PC-9 (cell line): Measurements from ENCODE around the gene SLC25A26. TPM values are rescaled to one million over a fixed set of nuclear protein-coding genes. Genes with fewer than 3 reads are reported as not detected.

Experiments used
- BruUV-seq: library from RNA; stranded (reverse); fragments of 400-500 nt; replicated peaks from 2 replicates; lab custom pipeline; 2021; lab: Mats Ljungman, UMichigan
- CTCF ChIA-PET: fragments of 300-600 bp; sonication (Branson Sonifier 250); formaldehyde crosslinking; loops from one replicate; lab custom pipeline; 2022; ENCODE audit warnings: antibody characterized with exemption; lab: Charles Lee
- POLR2A ChIA-PET: fragments of 300-600 bp; sonication (Branson Sonifier 250); formaldehyde crosslinking; loops from one replicate; lab custom pipeline; 2022; ENCODE audit warnings: antibody characterized with exemption; ENCODE audit not compliant: unreplicated experiment; lab: Charles Lee
- DNase-seq, 2 experiments: peaks; one replicate each; pipeline versions ENCODE4 v3.0.0 to v3.0.0-alpha.2; 2015 to 2022; ENCODE audit warnings: mixed read lengths in 1 of 2
- H2AFZ ChIP-seq: fragments of 200-600 bp; sonication (generic); 2 replicates; pipeline ENCODE4 v1.8.1; 2017; ENCODE audit warnings: antibody characterized with exemption
- H3F3A ChIP-seq: fragments of 200-600 bp; sonication (generic); 2 replicates; pipeline ENCODE4 v1.8.1; 2017; ENCODE audit warnings: antibody characterized with exemption, mild to moderate bottlenecking, low read depth; ENCODE audit not compliant: insufficient read depth
- H3K27ac ChIP-seq: fragments of 200-600 bp; sonication (generic); 2 replicates; pipeline ENCODE4 v1.6.1; 2016; ENCODE audit warnings: mixed run types
- H3K27me3 ChIP-seq: fragments of 200-600 bp; sonication (generic); 2 replicates; pipeline ENCODE4 v1.6.1; 2016; ENCODE audit warnings: low read depth, mixed run types; ENCODE audit not compliant: insufficient read depth
- H3K36me3 ChIP-seq: fragments of 200-600 bp; sonication (generic); 2 replicates; pipeline ENCODE4 v1.6.1; 2016; ENCODE audit warnings: low read depth, mixed run types
- H3K4me1 ChIP-seq: fragments of 200-600 bp; sonication (generic); replicated peaks from 2 replicates; pipeline ENCODE4 v1.6.1; 2016; ENCODE audit warnings: mixed run types; ENCODE audit not compliant: insufficient read depth
- H3K4me2 ChIP-seq: fragments of 200-600 bp; sonication (generic); 2 replicates; pipeline ENCODE4 v1.6.1; 2017; ENCODE audit warnings: mixed run types
- H3K4me3 ChIP-seq: fragments of 200-600 bp; sonication (generic); 2 replicates; pipeline ENCODE4 v1.6.1; 2016; ENCODE audit warnings: mixed run types
- H3K79me2 ChIP-seq: fragments of 200-600 bp; sonication (generic); 2 replicates; pipeline ENCODE4 v1.6.1; 2017; ENCODE audit warnings: low read depth, mixed run types
- H3K9me2 ChIP-seq: fragments of 200-600 bp; sonication (generic); 2 replicates; pipeline ENCODE4 v1.8.1; 2017; ENCODE audit warnings: mild to moderate bottlenecking; ENCODE audit not compliant: insufficient read depth
- H3K9me3 ChIP-seq: fragments of 200-600 bp; sonication (generic); 2 replicates; pipeline ENCODE4 v1.8.1; 2016; ENCODE audit warnings: low read depth; ENCODE audit not compliant: insufficient read depth
- H4K20me1 ChIP-seq: fragments of 200-600 bp; sonication (generic); 2 replicates; pipeline ENCODE4 v1.8.1; 2017; ENCODE audit not compliant: insufficient read depth
- EZH2 ChIP-seq: fragments of 200-600 bp; sonication (generic); IDR thresholded peaks from 2 replicates; pipeline ENCODE4 v1.8.0; 2017; ENCODE audit warnings: antibody characterized with exemption, low read depth
- intact Hi-C: fragments of 100-400 bp; cut with micrococcal nuclease; formaldehyde crosslinking; loops from one replicate; pipeline ENCODE4 v1.10.0; 2022; ENCODE audit not compliant: unreplicated experiment
- total RNA-seq: library from RNA; stranded (reverse); gene quantifications from 2 replicates; pipeline ENCODE4 v1.2.3, GENCODE V29; 2021
- TF ChIP-seq, protein P1 (sequence below): fragments of 200-600 bp; sonication (generic); conservative IDR thresholded peaks from 2 replicates; pipeline ENCODE4 v1.6.1; 2017; ENCODE audit warnings: mixed run types, antibody characterized with exemption, mild to moderate bottlenecking, moderate library complexity

SLC25A26 gene
- total RNA-seq, 1 experiment from 2014 or later: 20.8 TPM

DNA sequence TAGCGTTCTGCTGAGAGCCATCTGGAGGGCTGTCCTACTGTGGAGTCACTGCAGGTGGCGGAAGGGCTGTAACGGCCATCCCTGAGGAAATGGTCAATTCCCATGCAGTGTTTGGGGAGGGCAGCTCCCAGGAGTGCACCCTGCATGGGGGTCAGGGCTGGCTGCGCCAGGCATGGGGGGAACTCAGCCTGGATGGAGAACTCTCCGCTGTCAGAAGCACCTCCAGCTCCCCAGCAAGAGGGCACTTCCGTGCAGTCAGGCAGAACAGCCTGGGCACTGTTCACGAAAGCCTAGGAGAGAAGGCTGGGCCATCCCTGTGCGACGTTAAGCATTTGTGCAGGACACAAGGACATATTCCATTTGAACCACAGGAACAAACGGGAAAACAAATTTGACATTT lies 174.8 kb downstream of the SLC25A26 start:
- no TSS peak for BruUV-seq

DNA sequence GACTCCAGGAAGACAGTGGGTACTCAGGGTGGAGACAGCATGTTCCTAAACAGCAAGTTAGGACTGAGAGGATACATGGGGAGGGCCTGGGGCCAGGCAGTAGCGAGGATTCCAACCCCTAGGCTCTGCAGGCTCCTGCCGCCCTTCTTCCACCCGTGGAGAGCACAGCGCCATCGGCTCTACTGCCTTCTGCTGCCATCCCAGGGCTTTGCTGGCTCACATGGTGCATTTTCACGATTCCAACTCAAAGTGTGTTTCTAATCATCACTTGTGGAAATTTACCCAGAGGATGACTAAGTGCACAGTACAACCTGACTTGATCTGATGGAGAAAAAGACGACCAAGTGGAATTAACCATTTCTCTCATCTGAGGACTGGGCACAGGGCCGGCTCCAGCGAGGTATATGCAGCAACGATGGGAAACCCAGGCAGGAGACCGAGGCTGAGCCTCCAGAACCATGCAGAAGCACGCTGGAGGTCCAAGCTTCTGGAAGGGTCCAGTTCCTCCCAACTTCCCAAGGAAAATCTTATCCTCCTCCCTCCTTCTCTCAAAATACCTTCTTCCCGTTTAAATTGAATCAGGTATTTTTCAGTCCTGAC lies 175.5 kb downstream of the SLC25A26 start:
- intact Hi-C loops: no loop called here
- no peaks in the 10 kb centered on the region for H3K79me2 ChIP-seq
- H4K20me1 ChIP-seq: no peaks in the 10 kb centered on the region
- H2AFZ ChIP-seq: no peak overlapping the region
- H3K4me1 ChIP-seq: no peaks in the 10 kb centered on the region
- H3K27me3 ChIP-seq: no peaks in the 10 kb centered on the region
- DNase-seq: no peak
- TF ChIP-seq, protein P1, sequence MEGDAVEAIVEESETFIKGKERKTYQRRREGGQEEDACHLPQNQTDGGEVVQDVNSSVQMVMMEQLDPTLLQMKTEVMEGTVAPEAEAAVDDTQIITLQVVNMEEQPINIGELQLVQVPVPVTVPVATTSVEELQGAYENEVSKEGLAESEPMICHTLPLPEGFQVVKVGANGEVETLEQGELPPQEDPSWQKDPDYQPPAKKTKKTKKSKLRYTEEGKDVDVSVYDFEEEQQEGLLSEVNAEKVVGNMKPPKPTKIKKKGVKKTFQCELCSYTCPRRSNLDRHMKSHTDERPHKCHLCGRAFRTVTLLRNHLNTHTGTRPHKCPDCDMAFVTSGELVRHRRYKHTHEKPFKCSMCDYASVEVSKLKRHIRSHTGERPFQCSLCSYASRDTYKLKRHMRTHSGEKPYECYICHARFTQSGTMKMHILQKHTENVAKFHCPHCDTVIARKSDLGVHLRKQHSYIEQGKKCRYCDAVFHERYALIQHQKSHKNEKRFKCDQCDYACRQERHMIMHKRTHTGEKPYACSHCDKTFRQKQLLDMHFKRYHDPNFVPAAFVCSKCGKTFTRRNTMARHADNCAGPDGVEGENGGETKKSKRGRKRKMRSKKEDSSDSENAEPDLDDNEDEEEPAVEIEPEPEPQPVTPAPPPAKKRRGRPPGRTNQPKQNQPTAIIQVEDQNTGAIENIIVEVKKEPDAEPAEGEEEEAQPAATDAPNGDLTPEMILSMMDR: no peak
- TF ChIP-seq EZH2: no peak
- H3K4me2 ChIP-seq: no peak overlapping the region
- BruUV-seq: no TSS peak
- H3K9me3 ChIP-seq: no peaks in the 10 kb centered on the region
- no peaks in the 10 kb centered on the region for H3K9me2 ChIP-seq
- ChIA-PET CTCF (no interaction called here), POLR2A (interaction anchor here (0.6 kb wide), 1 partner anchor 8 kb away, joined by 6 read pairs; no protein-coding TSS in a partner anchor)
- no peaks in the 10 kb centered on the region for H3K36me3 ChIP-seq
- no peak overlapping the region for H3K4me3 ChIP-seq
- H3F3A ChIP-seq: no peaks in the 10 kb centered on the region
- H3K27ac ChIP-seq: no peak overlapping the region

More for the DNA sequence above, 174.8 kb downstream of the SLC25A26 start:
- Histone ChIP-seq H3K27ac (no peak overlapping the region), H3K79me2 (no peaks in the 10 kb centered on the region), H3K9me3 (no peaks in the 10 kb centered on the region), H2AFZ (no peak overlapping the region), H3K9me2 (no peaks in the 10 kb centered on the region), H3F3A (no peaks in the 10 kb centered on the region), H3K36me3 (no peaks in the 10 kb centered on the region), H3K27me3 (no peaks in the 10 kb centered on the region), H4K20me1 (no peaks in the 10 kb centered on the region), H3K4me2 (no peak overlapping the region), H3K4me1 (no peaks in the 10 kb centered on the region), H3K4me3 (no peak overlapping the region)
- intact Hi-C loops: no loop called here
- CTCF ChIA-PET: no interaction called here
- DNase-seq: no peak
- no peak for TF ChIP-seq EZH2
- TF ChIP-seq, protein P1: no peak
- POLR2A ChIA-PET: no interaction called here

DNA sequence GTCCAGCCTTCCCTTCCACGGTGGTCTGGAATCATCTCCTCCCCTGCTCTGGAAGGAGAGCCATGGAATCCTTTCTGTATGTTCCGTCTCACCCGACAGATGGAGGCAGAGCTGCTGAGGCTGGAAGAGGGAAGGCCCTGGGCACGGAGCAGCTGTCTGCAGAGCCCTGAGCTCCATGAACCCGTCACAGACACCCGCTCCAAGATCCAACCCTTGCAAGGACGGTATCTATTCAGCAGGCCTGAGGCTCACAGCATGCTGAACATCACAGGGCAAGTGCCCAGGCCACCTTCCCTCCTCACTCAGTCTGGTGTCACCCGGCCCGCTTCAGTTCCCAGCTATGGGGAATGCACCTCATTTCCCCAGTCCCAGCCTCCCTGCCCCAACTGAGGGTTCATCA lies 176.1 kb downstream of the SLC25A26 start:
- H2AFZ ChIP-seq: no peak overlapping the region
- no TSS peak for BruUV-seq
- no peaks in the 10 kb centered on the region for H3K36me3 ChIP-seq
- DNase-seq: no peak
- H3K27ac ChIP-seq: no peak overlapping the region
- H3K9me3 ChIP-seq: no peaks in the 10 kb centered on the region
- intact Hi-C loops: no loop called here
- no peaks in the 10 kb centered on the region for H3K79me2 ChIP-seq
- no peak overlapping the region for H3K4me3 ChIP-seq
- ChIA-PET POLR2A (interaction anchor here (0.6 kb wide), 1 partner anchor 8 kb away, joined by 6 read pairs; no protein-coding TSS in a partner anchor), CTCF (no interaction called here)
- no peak overlapping the region for H3K4me2 ChIP-seq
- no peaks in the 10 kb centered on the region for H3K27me3 ChIP-seq
- H3K4me1 ChIP-seq: no peaks in the 10 kb centered on the region
- no peaks in the 10 kb centered on the region for H3F3A ChIP-seq
- TF ChIP-seq, protein P1: no peak
- no peak for TF ChIP-seq EZH2
- H3K9me2 ChIP-seq: no peaks in the 10 kb centered on the region
- no peaks in the 10 kb centered on the region for H4K20me1 ChIP-seq
